GM12872 (cell line): Measurements from ENCODE around the gene NUBP2.

Experiments used
- CTCF ChIP-seq: IDR thresholded peaks from 3 replicates; pipeline ENCODE4 v1.5.1; 2011; ENCODE audit warnings: low read depth, mild to moderate bottlenecking, low read length, moderate library complexity; ENCODE audit not compliant: insufficient read depth

NUBP2 gene

DNA sequence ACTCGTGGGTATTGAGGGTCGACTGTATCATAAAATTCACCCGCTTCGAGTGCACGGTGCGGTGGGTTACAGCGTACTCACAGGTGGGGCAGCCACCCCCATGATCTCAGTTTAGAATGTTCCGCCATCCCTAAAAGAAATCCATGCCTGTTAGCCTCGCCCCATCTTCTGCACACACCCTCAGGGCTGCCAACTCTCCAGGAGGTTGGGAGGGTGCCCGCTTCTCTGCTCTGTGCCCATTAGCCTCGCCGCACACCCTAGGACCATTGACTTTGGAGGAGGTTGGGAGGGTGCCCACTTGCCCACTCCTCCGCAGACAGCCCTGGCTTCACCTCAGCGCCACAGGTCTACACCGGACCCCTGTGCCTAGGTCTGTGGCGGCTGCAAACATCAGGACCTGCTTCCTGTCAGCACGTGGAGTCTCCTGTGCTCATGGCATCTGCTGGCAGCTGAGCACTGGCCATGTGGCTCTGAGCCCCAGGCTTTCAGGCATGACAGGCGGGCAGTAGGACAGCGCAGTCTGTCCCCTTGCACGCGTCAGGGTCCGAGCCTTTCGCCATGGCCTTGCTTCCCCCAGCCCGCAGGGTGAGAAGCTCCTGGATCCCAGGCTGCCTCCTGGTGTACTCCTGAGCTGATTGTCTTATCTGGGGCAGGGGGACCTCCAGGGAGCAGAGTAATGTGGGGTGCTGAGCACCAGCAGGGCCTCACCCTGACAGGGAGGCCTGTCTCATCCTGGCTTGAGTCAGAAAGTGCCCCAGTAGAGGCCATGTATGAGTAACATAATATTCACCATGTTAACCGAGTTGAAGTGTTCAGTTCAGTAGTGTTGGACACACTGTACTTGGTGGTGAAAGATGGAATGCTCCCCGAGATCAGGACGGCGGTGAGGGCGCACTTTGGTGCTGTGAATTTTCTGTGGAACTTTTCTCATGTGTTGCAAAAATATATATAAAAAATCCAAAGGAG lies 33.3 kb upstream of the NUBP2 start:
- no peak for TF ChIP-seq CTCF

- TF ChIP-seq CTCF: no peak
Measured at GRCh38 chr16:1751946-1752345, 30.8 kb upstream of the NUBP2 start.

DNA sequence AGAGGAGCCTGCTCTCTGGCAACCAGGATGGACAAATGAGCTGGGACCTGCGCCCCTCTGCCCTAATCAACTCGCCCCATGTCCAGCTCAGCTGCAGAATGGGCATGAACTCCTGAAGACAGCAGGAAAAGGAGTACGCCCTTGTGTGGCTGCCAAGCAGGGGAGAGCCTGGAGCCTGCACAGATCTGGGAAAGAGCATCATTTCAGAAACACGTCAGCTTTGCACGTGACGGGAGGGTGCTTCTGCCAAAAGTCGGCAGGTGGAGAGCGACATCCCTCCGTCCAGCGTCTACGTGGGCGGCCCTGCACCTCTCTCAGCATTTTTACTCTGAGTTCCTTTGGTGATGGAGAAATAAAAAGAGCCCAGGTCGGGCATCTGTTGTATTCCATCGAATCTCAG lies 29.9 kb upstream of the NUBP2 start:
- TF ChIP-seq CTCF: no peak

GRCh38 chr16:1754204-1754603 lies 28.6 kb upstream of the NUBP2 start:
- no peak for TF ChIP-seq CTCF

DNA sequence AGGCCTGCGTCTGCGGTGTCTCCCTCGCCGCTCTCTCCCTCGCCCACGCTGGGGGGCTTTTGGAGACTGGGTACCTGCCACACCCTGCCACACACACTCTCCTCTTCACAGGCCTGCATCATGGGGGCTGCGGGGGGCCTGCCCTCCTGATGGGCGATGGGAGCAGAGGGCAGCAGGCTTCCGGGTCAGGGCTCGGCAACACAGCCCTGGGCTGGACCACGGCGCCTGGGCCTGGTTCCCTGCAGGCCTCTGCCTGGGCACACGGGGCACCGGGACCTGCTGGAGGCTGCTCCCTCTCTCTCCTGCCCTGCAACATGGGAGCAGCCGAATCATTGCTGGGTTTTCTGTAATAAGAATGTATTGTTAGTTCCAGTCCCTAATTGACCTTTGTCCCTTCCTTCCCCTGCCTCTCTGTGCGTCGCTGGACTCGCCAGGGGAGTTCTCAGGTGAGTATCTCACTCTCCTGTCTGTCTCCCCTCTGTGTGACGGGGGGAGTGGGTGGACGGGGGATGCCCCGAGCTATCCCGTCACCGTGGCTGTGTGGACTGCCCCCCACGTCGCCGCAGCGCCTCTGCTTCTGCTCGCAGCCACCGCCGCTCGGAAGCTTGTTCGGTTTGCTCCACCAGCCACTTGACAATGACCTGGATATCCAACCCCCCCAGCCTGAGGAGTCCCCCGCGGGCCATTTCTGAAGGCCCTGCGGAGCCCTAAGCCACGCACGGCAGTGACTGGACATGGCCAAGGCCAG lies 24.9 kb upstream of the NUBP2 start:
- TF ChIP-seq CTCF: no peak

- TF ChIP-seq CTCF: no peak
Measured at GRCh38 chr16:1758923-1759322, 23.8 kb upstream of the NUBP2 start.

DNA sequence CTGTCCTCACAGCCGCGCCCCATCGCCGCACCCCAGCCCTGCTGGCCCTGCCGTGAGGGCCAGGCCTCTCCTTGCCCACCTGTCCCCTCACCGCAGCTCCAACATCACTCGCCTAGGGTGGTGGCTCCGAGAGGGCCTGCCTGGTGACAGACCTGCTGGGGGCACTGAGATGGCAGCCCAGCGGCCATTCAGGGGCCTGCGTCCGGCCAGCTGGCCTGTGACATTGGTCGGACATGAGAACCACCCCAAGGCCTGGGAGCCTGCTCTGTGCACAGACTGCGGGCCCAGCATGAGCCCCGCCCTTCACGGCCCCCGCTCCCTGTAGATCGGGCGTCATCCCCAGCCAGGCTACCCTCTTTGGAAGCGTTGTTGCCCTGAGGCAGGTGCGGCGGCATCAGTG lies 23.2 kb upstream of the NUBP2 start:
- TF ChIP-seq CTCF: no peak
